NCI-H1092 (cell line): Measurements from ENCODE around the gene SGO1.
A peak's percentile ranks its signal among the peaks of the same experiment; 100 is the strongest.
"Not testable (repeated sequence)": the region's sequence is repeated elsewhere in the genome, so short reads cannot be mapped to it uniquely, and the experiment has no call there.

ENCODE experiments used
- DNase-seq: peaks from one replicate; lab custom pipeline; 2025; lab: John Stamatoyannopoulos, UW

The SGO1 gene

GRCh38 chr3:20185679-20186599 lies at the start of gene SGO1:
Gene SGO1, minus strand, starts transcription at chr3:20186206. Its CDS starts 2,179 bp downstream, at chr3:20184027.
- DNase-seq, result peak; percentile 94

GRCh38 chr3:20235796-20236195 lies 49.8 kb upstream of the SGO1 start:
- no peak for DNase-seq

- no peak for DNase-seq
These were observed 47.1 kb upstream of the SGO1 start for GRCh38 chr3:20232906-20233780.

GRCh38 chr3:20230954-20231353 lies 44.9 kb upstream of the SGO1 start:
- DNase-seq, result no peak

GRCh38 chr3:20225769-20226168 lies 39.8 kb upstream of the SGO1 start:
- peak; percentile 24 for DNase-seq

GRCh38 chr3:20222274-20222673 lies 36.3 kb upstream of the SGO1 start:
- DNase-seq, result no peak

- no peak for DNase-seq
These were observed 32.2 kb upstream of the SGO1 start for GRCh38 chr3:20218215-20218614.

GRCh38 chr3:20215636-20216035 lies 29.6 kb upstream of the SGO1 start:
- DNase-seq, result no peak

GRCh38 chr3:20213491-20213890 lies 27.5 kb upstream of the SGO1 start:
- DNase-seq, result not testable (repeated sequence)

- not testable (repeated sequence) for DNase-seq
These were observed 21.9 kb upstream of the SGO1 start for GRCh38 chr3:20207945-20208344.

- not testable (repeated sequence) for DNase-seq
These were observed 19.9 kb upstream of the SGO1 start for GRCh38 chr3:20205898-20206297.

GRCh38 chr3:20201143-20201542 lies 15.1 kb upstream of the SGO1 start:
- DNase-seq, result no peak

GRCh38 chr3:20197775-20198174 lies 11.8 kb upstream of the SGO1 start:
- DNase-seq, result no peak

GRCh38 chr3:20194793-20195460 lies 8.9 kb upstream of the SGO1 start:
- no peak for DNase-seq

GRCh38 chr3:20190991-20191390 lies 5.0 kb upstream of the SGO1 start:
- no peak for DNase-seq

- no peak for DNase-seq
These were observed 596 bp upstream of the SGO1 start for GRCh38 chr3:20186600-20187004.

GRCh38 chr3:20185331-20185678 lies 701 bp downstream of the SGO1 start:
- no peak for DNase-seq

- DNase-seq, result no peak
These were observed 3.8 kb downstream of the SGO1 start for GRCh38 chr3:20182206-20182605.

- no peak for DNase-seq
These were observed 4.7 kb downstream of the SGO1 start for GRCh38 chr3:20181276-20181675.

GRCh38 chr3:20173844-20174410 lies 12.1 kb downstream of the SGO1 start:
- DNase-seq, result peak; percentile 17

GRCh38 chr3:20161714-20162113 lies 24.3 kb downstream of the SGO1 start:
- DNase-seq, result no peak

GRCh38 chr3:20160230-20160629 lies 25.8 kb downstream of the SGO1 start:
- no peak for DNase-seq
